PC-9 (cell line): ENCODE results near the gene SERPING1.

Source experiments
- EZH2 ChIP-seq: fragments of 200-600 bp; sonication (generic); IDR thresholded peaks from 2 replicates; pipeline ENCODE4 v1.8.0; 2017; ENCODE audit warnings: antibody characterized with exemption, low read depth
- TF ChIP-seq, protein P1 (sequence below): fragments of 200-600 bp; sonication (generic); conservative IDR thresholded peaks from 2 replicates; pipeline ENCODE4 v1.6.1; 2017; ENCODE audit warnings: mixed run types, antibody characterized with exemption, mild to moderate bottlenecking, moderate library complexity

DNA sequence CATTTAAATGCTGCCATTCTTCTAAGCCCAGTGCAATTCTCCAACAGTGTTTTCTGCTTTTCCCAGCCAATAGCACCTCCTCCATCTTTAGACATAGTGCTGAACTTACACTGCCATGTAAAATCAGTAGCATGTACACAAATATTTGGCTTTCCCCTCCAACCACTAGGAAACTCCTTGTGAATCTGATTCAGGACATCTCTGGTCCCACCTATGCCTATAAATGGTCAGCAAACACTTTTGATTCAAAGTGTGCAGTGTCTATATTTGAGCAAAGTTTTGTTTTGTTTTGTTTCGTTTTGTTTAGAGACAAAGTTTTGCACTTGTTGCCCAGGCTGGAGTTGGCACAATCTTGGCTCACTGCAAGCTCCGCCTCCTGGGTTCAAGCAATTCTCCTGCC lies 27.4 kb downstream of the SERPING1 start:
- TF ChIP-seq, protein P1, sequence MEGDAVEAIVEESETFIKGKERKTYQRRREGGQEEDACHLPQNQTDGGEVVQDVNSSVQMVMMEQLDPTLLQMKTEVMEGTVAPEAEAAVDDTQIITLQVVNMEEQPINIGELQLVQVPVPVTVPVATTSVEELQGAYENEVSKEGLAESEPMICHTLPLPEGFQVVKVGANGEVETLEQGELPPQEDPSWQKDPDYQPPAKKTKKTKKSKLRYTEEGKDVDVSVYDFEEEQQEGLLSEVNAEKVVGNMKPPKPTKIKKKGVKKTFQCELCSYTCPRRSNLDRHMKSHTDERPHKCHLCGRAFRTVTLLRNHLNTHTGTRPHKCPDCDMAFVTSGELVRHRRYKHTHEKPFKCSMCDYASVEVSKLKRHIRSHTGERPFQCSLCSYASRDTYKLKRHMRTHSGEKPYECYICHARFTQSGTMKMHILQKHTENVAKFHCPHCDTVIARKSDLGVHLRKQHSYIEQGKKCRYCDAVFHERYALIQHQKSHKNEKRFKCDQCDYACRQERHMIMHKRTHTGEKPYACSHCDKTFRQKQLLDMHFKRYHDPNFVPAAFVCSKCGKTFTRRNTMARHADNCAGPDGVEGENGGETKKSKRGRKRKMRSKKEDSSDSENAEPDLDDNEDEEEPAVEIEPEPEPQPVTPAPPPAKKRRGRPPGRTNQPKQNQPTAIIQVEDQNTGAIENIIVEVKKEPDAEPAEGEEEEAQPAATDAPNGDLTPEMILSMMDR, result no peak
- no peak for TF ChIP-seq EZH2
